Natural killer cell (primary cell): ENCODE measurements around the gene PPCS. TPM values are rescaled to one million over a fixed set of nuclear protein-coding genes. Genes with fewer than 3 reads are reported as not detected.

Experiments used
- ATAC-seq, 3 donors: fragments of 150-1000 bp in 2 of 3; fragments of 200-7000 bp in 1 of 3; cut with Tn5 transposase; 1 replicate in 1 of 3; 2 replicates in 2 of 3; pipeline ENCODE4 v1.10.0; 2021; ENCODE audit warnings: mild to moderate bottlenecking in 2 of 3, moderate library complexity in 2 of 3
- DNase-seq, 2 donors: peaks; one replicate each; pipeline versions ENCODE4 v3.0.0 to v3.0.0-alpha.2; 2013 to 2021; ENCODE audit warnings: mixed read lengths in 1 of 2
- H3K27ac ChIP-seq: one replicate; pipeline ENCODE4 v1.5.1; 2013; ENCODE audit warnings: mild to moderate bottlenecking, low read length
- H3K27me3 ChIP-seq: one replicate; pipeline ENCODE4 v1.6.1; 2013; ENCODE audit warnings: low read length; ENCODE audit not compliant: control insufficient read depth, insufficient read depth
- H3K36me3 ChIP-seq: one replicate; pipeline ENCODE4 v1.6.1; 2013; ENCODE audit warnings: low read length; ENCODE audit not compliant: control insufficient read depth, insufficient read depth
- H3K4me1 ChIP-seq: one replicate; pipeline ENCODE4 v1.6.1; 2013; ENCODE audit warnings: low read length; ENCODE audit not compliant: control insufficient read depth, insufficient read depth
- H3K4me3 ChIP-seq: one replicate; pipeline ENCODE4 v1.5.1; 2013; ENCODE audit warnings: low read length
- H3K9me3 ChIP-seq: one replicate; pipeline ENCODE4 v1.6.1; 2013; ENCODE audit warnings: low read length; ENCODE audit not compliant: control insufficient read depth, insufficient read depth
- H3K27ac Mint-ChIP-seq, 2 donors: one replicate each; pipeline ENCODE4 v1.8.0; 2022; ENCODE audit warnings: mild to moderate bottlenecking in 2 of 2, mixed read lengths in 2 of 2, moderate library complexity in 1 of 2
- H3K27me3 Mint-ChIP-seq, 2 donors: one replicate each; pipeline ENCODE4 v1.8.0; 2022; ENCODE audit warnings: low read depth in 2 of 2, mixed read lengths in 2 of 2
- H3K36me3 Mint-ChIP-seq: one replicate; pipeline ENCODE4 v1.8.0; 2022; ENCODE audit warnings: mixed read lengths
- H3K4me1 Mint-ChIP-seq, 2 donors: one replicate each; pipeline ENCODE4 v1.8.0; 2022; ENCODE audit warnings: mixed read lengths in 2 of 2
- H3K4me3 Mint-ChIP-seq: one replicate; pipeline ENCODE4 v1.8.0; 2022; ENCODE audit warnings: mild to moderate bottlenecking, moderate library complexity, mixed read lengths
- H3K9me3 Mint-ChIP-seq, 2 donors: one replicate each; pipeline ENCODE4 v1.8.0; 2022; ENCODE audit warnings: mixed read lengths in 2 of 2
- WGBS: methylation state at CpG from one replicate; pipeline ENCODE4 v1.1.7; 2013; ENCODE audit warnings: missing lambda C conversion rate; ENCODE audit not compliant: insufficient coverage; 5-methylcytosine and 5-hydroxymethylcytosine counted together
- intact Hi-C: fragments of 100-400 bp; cut with micrococcal nuclease; formaldehyde crosslinking; loops from one replicate; pipeline ENCODE4 v1.14.2; 2022
- total RNA-seq, 4 donors: library from RNA; stranded (reverse); fragments of 120-200 nt in 1 of 4; gene quantifications; one replicate each; pipeline versions ENCODE4 v1.2.3 to v1.2.4, GENCODE V29; 2013 to 2022
- TF ChIP-seq, protein P1 (sequence below): fragments of 200-600 bp; IDR thresholded peaks from one replicate; pipeline ENCODE4 v1.8.0; 2022; ENCODE audit warnings: antibody characterized with exemption

Gene PPCS
- total RNA-seq, 3 donors from 2014 or later (not counting 1 experiment from before 2014, with no cell fraction given): 44.2 to 54.5 (median 50.2) TPM

DNA sequence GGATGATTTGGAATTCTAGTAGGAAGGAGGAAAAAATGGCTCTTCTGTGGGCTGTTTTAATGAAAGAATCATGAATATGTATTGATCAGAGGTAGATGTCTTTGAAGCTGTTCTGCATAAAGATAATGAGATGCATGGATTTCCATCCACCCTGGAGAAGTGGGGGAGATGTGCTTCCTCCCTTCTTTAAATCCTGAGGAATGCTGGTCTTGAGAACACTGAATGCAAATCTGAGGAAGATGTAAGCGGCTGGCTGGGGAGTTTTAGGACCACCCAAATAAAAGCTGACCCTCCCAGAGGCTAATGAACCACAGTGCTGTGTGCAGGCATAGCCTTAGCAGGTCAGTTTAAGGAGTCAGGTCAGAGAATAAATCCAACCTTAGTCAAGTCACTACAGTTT, 37.8 kb upstream of the PPCS start:
- Histone ChIP-seq H3K4me1 (peaks cover 4% of the 10 kb centered on the region), H3K4me3 (no peak overlapping the region), H3K27ac (no peak overlapping the region), H3K27me3 (no peaks in the 10 kb centered on the region), H3K9me3 (no peaks in the 10 kb centered on the region), H3K36me3 (no peaks in the 10 kb centered on the region)
- ATAC-seq (no peak), DNase-seq (no peak)
- 75% methylated on average over 1 of the region's 1 CpG for WGBS
- Mint-ChIP-seq H3K27me3 (peaks cover 5 to 24% of the 10 kb centered on the region in 2 donors), H3K4me3 (no peak overlapping the region), H3K36me3 (no peaks in the 10 kb centered on the region), H3K9me3 (no peaks in the 10 kb centered on the region), H3K4me1 (no peaks in the 10 kb centered on the region), H3K27ac (no peak overlapping the region)
- intact Hi-C loops: no loop called here
- TF ChIP-seq, protein P1, sequence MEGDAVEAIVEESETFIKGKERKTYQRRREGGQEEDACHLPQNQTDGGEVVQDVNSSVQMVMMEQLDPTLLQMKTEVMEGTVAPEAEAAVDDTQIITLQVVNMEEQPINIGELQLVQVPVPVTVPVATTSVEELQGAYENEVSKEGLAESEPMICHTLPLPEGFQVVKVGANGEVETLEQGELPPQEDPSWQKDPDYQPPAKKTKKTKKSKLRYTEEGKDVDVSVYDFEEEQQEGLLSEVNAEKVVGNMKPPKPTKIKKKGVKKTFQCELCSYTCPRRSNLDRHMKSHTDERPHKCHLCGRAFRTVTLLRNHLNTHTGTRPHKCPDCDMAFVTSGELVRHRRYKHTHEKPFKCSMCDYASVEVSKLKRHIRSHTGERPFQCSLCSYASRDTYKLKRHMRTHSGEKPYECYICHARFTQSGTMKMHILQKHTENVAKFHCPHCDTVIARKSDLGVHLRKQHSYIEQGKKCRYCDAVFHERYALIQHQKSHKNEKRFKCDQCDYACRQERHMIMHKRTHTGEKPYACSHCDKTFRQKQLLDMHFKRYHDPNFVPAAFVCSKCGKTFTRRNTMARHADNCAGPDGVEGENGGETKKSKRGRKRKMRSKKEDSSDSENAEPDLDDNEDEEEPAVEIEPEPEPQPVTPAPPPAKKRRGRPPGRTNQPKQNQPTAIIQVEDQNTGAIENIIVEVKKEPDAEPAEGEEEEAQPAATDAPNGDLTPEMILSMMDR: no peak

DNA sequence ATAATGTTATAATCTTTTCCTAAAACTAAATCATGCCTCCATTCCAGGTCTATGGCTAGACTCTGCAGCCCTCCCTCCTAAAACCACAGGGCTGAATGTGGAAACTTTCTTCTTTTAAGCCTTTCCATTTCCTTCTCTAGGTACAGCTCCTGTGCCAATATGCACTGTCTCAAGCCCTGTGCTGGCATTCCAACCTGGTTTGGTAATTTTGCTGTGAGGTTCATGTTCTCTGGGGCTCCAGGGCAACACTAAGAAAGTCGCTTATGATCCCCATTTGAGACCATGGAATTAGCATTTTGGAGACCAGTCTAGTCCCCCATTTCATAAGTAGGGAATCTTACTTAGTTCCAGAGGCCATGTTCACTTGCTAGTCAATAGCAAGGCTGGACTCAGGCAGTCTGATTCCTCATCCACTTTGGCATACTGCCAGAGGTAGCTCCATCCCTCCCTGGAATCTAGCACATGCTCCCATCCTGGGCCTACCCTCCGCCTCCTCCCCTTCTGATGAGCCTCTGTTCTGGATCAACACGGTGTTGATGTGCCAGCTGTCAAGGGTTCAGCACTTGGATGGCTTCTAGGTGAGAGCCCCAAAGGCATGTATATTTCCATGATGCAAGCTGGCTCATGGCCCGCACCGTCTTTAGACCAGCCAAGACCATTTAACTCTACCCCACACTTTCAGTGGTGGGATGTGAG, 37.1 kb upstream of the PPCS start:
- intact Hi-C loops: no loop called here
- no peaks in the 10 kb centered on the region for H3K4me1 Mint-ChIP-seq
- no peak overlapping the region for H3K4me3 Mint-ChIP-seq
- H3K9me3 ChIP-seq: no peaks in the 10 kb centered on the region
- no peak overlapping the region for H3K4me3 ChIP-seq
- no peak overlapping the region for H3K27ac ChIP-seq
- no peaks in the 10 kb centered on the region for H3K36me3 ChIP-seq
- DNase-seq (no peak), ATAC-seq (no peak)
- H3K27ac Mint-ChIP-seq: no peak overlapping the region
- 90% methylated on average over 3 of the region's 5 CpGs for WGBS
- no peaks in the 10 kb centered on the region for H3K36me3 Mint-ChIP-seq
- TF ChIP-seq, protein P1: no peak
- H3K9me3 Mint-ChIP-seq: no peaks in the 10 kb centered on the region
- no peaks in the 10 kb centered on the region for H3K27me3 ChIP-seq
- peaks cover 4% of the 10 kb centered on the region for H3K4me1 ChIP-seq
- peaks cover 5 to 24% of the 10 kb centered on the region in 2 donors for H3K27me3 Mint-ChIP-seq

DNA sequence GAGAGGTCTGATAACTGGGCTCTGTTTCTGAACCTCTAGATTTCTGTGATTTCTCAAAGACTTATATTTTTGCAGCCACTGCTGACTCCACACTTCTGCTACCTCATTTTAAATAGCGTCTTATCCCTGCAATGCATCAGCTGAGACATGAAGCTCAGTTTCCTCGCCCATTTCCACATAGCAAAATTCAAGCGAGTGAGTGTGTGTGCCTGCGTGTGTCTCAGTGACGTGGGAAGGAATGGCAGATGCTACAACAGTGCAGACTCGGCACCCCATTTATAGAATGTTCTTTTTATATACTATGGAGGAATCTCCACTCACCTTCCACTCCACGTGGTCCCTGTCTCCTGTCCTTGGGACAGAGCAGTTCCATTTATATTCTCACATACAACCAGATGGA, 36.2 kb upstream of the PPCS start:
- intact Hi-C loops: no loop called here
- peaks cover 5% of the 10 kb centered on the region in 2 donors for H3K4me1 Mint-ChIP-seq

More for the DNA sequence above, 36.2 kb upstream of the PPCS start:
- H3K27me3 ChIP-seq: no peaks in the 10 kb centered on the region
- no peaks in the 10 kb centered on the region for H3K9me3 ChIP-seq
- no peaks in the 10 kb centered on the region for H3K9me3 Mint-ChIP-seq
- no peak for ATAC-seq
- H3K4me1 ChIP-seq: peaks cover 4% of the 10 kb centered on the region
- no peak overlapping the region for H3K27ac ChIP-seq
- H3K4me3 Mint-ChIP-seq: no peak overlapping the region
- 91% methylated on average over 6 of the region's 7 CpGs for WGBS
- DNase-seq: no peak
- H3K36me3 ChIP-seq: no peaks in the 10 kb centered on the region
- H3K36me3 Mint-ChIP-seq: no peaks in the 10 kb centered on the region
- H3K27me3 Mint-ChIP-seq: peaks cover 10 to 31% of the 10 kb centered on the region in 2 donors
- TF ChIP-seq, protein P1: no peak
- no peak overlapping the region for H3K4me3 ChIP-seq
- H3K27ac Mint-ChIP-seq: no peak overlapping the region
